Gastroesophageal sphincter (tissue), 4 donors: ENCODE data around the gene DCUN1D3. TPM values are rescaled to one million over a fixed set of nuclear protein-coding genes. Genes with fewer than 3 reads are reported as not detected.
A peak's percentile ranks its signal among the peaks of the same experiment; 100 is the strongest.
"Not testable (repeated sequence)": the region's sequence is repeated elsewhere in the genome, so short reads cannot be mapped to it uniquely, and the experiment has no call there.

Experiments used
- ATAC-seq: fragments of 150-250 bp; one replicate; pipeline ENCODE4 v1.9.1; 2016; ENCODE audit warnings: mild to moderate bottlenecking, moderate library complexity
- H3K27ac ChIP-seq, 4 donors: fragments of 200-600 bp; sonication (generic) in 3 of 4; 1 replicate in 3 of 4; 2 replicates in 1 of 4; pipeline ENCODE4 v1.5.1; 2016 to 2019
- H3K27me3 ChIP-seq: fragments of 200-600 bp; sonication (generic); one replicate; pipeline ENCODE4 v1.5.1; 2019
- H3K36me3 ChIP-seq, 2 donors: fragments of 200-600 bp; sonication (generic); one replicate each; pipeline ENCODE4 v1.5.1; 2019; ENCODE audit warnings: control low read depth in 1 of 2
- H3K4me1 ChIP-seq, 3 donors: fragments of 200-600 bp; sonication (generic); 1 replicate in 2 of 3; 2 replicates in 1 of 3; pipeline ENCODE4 v1.5.1; 2016 to 2019; ENCODE audit warnings: control low read depth in 2 of 3
- H3K4me3 ChIP-seq, 2 donors: fragments of 200-600 bp; sonication (generic); one replicate each; pipeline ENCODE4 v1.5.1; 2019; ENCODE audit warnings: mild to moderate bottlenecking in 1 of 2, moderate library complexity in 1 of 2
- H3K9me3 ChIP-seq, 3 donors: fragments of 200-600 bp; sonication (generic); one replicate each; pipeline ENCODE4 v1.5.1; 2017 to 2019; ENCODE audit warnings: control low read depth in 2 of 3
- EP300 ChIP-seq: sonication (generic); formaldehyde crosslinking; IDR thresholded peaks from one replicate; pipeline ENCODE4 v1.6.1; 2017; ENCODE audit warnings: antibody characterized with exemption, mild to moderate bottlenecking
- POLR2A ChIP-seq, 2 donors: fragments of 450-650 bp; IDR thresholded peaks; one replicate each; pipeline ENCODE4 v1.6.1; 2017; ENCODE audit warnings: antibody characterized with exemption in 2 of 2, mild to moderate bottlenecking in 2 of 2, moderate library complexity in 1 of 2
- POLR2AphosphoS5 ChIP-seq: sonication (generic); formaldehyde crosslinking; IDR thresholded peaks from one replicate; pipeline ENCODE4 v1.6.1; 2017; ENCODE audit warnings: antibody characterized with exemption
- WGBS, 2 donors: methylation state at CpG; one replicate each; pipeline ENCODE4 v1.1.5; 2018; ENCODE audit warnings: low coverage in 1 of 2; 5-methylcytosine and 5-hydroxymethylcytosine counted together
- total RNA-seq, 4 donors: library from RNA; depleted of rRNA; stranded (reverse); fragments of >200 nt; gene quantifications; one replicate each; pipeline ENCODE4 v1.1.0, GENCODE V29; 2016
- TF ChIP-seq, protein P1 (sequence below), 4 experiments: fragments of 200-600 bp in 2 of 4; fragments of 450-650 bp in 2 of 4; sonication (generic) in 1 of 4; IDR thresholded peaks; one replicate each; pipeline ENCODE4 v1.5.1; 2017 to 2019; ENCODE audit warnings: antibody characterized with exemption in 4 of 4, mild to moderate bottlenecking in 2 of 4, moderate library complexity in 2 of 4

Gene DCUN1D3, protein sequence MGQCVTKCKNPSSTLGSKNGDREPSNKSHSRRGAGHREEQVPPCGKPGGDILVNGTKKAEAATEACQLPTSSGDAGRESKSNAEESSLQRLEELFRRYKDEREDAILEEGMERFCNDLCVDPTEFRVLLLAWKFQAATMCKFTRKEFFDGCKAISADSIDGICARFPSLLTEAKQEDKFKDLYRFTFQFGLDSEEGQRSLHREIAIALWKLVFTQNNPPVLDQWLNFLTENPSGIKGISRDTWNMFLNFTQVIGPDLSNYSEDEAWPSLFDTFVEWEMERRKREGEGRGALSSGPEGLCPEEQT
- total RNA-seq: 10 to 100 TPM; 28.6 to 35.7 (median 33.5) TPM

DNA sequence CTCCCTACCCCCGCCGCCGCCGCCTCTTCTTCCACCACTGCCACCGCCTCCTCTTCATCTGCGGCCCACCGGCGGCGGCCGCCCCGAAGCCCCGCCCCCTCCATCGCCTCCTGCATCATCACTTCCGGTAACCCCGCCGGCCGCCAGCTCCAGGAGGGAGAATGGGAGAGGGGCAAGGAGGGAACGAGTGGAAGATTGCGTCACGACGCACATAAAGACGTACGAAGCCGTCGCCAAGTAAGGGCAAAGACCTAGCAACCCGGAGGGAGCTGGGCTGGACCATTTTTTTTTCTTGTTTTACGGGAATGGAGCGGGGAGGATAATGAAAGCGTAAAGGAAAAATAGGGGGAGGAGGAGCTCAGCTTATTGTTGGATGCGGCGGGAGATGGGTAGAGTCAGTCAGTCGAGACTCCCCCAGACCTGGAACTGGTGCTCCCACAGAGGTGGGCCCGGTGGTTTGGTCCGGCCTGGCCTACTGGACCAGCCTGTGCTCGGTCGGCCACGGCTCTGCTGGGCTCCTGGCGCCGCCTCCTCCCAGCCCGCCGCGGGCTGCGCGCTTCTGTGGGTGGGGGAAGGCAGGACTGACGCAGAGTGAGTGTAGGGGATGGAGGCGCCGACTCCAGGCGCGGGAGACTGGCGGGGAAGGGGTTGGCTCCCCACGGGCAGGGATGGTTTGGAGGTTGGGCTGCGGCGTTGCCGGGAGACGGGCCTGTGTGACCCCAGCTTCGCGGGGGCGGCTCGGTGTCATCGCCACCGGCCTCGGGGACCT lies at the start of gene DCUN1D3, which contains the start of gene LYRM1:
Gene DCUN1D3, minus strand, starts transcription at position 60 of the 769 bp plus-strand sequence. CDS start 37,820 bp downstream, outside the sequence.
Gene LYRM1, plus strand, starts transcription at position 473 of the 769 bp plus-strand sequence. CDS start 14,785 bp downstream, outside the sequence.
- Histone ChIP-seq H3K27me3 (no peaks in the 10 kb centered on the region), H3K36me3 (peaks cover 0 to 16% of the 10 kb centered on the region in 2 donors), H3K4me1 (peaks cover 6 to 81% (median 46%) of the 10 kb centered on the region in 3 donors), H3K4me3 (peak within 1 kb of the TSS; percentile 63 to 74), H3K27ac (peak within 1 kb of the TSS; percentile 85 to 99 (median 99)), H3K9me3 (no peaks in the 10 kb centered on the region)
- ATAC-seq: peak; percentile 94
- TF ChIP-seq POLR2AphosphoS5: peak; percentile 98
- TF ChIP-seq, protein P1, sequence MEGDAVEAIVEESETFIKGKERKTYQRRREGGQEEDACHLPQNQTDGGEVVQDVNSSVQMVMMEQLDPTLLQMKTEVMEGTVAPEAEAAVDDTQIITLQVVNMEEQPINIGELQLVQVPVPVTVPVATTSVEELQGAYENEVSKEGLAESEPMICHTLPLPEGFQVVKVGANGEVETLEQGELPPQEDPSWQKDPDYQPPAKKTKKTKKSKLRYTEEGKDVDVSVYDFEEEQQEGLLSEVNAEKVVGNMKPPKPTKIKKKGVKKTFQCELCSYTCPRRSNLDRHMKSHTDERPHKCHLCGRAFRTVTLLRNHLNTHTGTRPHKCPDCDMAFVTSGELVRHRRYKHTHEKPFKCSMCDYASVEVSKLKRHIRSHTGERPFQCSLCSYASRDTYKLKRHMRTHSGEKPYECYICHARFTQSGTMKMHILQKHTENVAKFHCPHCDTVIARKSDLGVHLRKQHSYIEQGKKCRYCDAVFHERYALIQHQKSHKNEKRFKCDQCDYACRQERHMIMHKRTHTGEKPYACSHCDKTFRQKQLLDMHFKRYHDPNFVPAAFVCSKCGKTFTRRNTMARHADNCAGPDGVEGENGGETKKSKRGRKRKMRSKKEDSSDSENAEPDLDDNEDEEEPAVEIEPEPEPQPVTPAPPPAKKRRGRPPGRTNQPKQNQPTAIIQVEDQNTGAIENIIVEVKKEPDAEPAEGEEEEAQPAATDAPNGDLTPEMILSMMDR (IDR thresholded peaks at IDR 0.05): no peak
- no peak for TF ChIP-seq EP300
- TF ChIP-seq POLR2A (IDR thresholded peaks at IDR 0.05): peak; percentile 98
- WGBS, 2 donors: 0 to 1% methylated on average over 5 to 20 of the region's 62 CpGs

DNA sequence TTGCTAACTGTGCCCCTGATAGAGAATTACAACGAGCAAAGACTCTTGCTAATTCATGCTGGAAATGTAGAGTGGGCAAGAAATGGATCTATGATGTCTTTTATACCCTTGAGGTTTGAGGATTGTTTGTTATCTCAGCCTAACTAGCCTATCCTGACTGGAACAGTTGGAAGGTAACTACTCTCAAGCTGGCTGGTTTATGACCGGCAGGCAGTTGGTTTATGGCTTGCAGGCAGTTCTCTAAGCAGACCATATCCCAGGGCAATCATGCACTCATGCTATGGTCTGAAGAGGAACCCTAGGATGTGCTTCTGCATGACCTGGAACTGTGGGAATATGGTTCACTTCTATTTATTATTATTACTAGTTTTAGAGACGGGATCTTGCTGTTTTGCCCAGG lies 49.5 kb upstream of the DCUN1D3 start:
- Histone ChIP-seq H3K9me3 (no peaks in the 10 kb centered on the region), H3K27me3 (no peaks in the 10 kb centered on the region), H3K27ac (no peak overlapping the region), H3K4me3 (no peak overlapping the region), H3K4me1 (no peaks in the 10 kb centered on the region), H3K36me3 (no peaks in the 10 kb centered on the region)
- ATAC-seq: no peak
- no peak for TF ChIP-seq POLR2A (IDR thresholded peaks at IDR 0.05)
- WGBS, 2 donors: 72 to 94% methylated on average over 2 to 3 of the region's 3 CpGs

DNA sequence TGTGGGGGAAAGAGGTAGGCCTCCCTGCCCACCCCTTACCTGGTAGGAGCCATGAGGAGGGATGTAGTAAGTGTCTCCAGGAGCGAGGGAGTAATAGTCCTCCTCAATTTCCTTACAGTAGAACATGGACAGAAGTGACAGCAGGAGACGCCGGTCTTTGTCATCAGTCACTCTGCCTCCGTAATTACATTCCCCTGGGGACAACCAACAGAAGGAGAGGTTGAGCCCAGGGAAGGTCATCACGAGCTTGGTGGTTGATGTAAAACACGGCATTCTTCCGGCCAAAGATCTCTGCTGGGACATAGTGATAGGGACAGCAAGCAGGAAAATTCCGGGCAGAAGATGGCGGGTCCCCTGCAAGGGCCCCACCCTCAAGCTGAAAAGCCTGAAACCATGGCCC lies 48.3 kb upstream of the DCUN1D3 start:
- H3K4me1 ChIP-seq: no peaks in the 10 kb centered on the region
- H3K27ac ChIP-seq: no peak overlapping the region
- no peaks in the 10 kb centered on the region for H3K27me3 ChIP-seq
- H3K36me3 ChIP-seq: no peaks in the 10 kb centered on the region
- no peak for TF ChIP-seq POLR2AphosphoS5
- TF ChIP-seq EP300: no peak
- TF ChIP-seq, protein P1 (IDR thresholded peaks at IDR 0.05): no peak
- TF ChIP-seq POLR2A (IDR thresholded peaks at IDR 0.05): no peak
- no peak overlapping the region for H3K4me3 ChIP-seq
- no peak for ATAC-seq
- H3K9me3 ChIP-seq: no peaks in the 10 kb centered on the region
- 68 to 84% methylated on average over 6 to 8 of the region's 9 CpGs for WGBS, 2 donors

DNA sequence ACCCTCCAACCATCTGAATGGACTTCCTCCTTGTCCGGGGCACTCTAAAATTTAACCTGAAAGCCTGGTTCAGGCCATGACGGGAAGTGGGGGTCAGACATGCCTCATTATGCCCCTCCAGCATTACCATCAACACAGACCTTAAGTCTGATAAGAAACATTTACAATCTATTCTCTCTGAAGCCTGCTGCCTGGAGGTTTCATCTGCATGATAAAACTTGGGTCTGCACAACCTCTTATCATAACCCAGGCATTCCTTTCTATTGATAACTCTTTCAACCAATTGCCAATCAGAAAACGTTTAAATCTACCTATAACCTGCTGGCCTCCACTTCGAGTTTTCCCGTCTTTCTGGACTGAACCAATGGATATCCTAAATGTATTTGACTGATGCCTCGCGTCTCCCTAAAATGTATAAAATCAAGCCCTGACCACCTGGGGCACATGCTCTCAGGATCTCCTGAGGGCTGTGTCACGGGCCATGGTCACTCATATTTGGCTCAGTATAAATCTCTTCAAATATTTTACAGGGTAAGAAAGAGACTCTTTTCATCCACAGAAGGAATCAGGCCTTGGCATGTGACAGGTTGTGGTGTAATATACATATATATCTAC lies 46.0 kb upstream of the DCUN1D3 start:
- no peaks in the 10 kb centered on the region for H3K36me3 ChIP-seq
- H3K4me3 ChIP-seq: no peak overlapping the region
- H3K4me1 ChIP-seq: no peaks in the 10 kb centered on the region
- no peak for TF ChIP-seq EP300
- TF ChIP-seq, protein P1 (IDR thresholded peaks at IDR 0.05): no peak
- no peak for TF ChIP-seq POLR2AphosphoS5
- no peak for TF ChIP-seq POLR2A (IDR thresholded peaks at IDR 0.05)
- WGBS, 2 donors: 77 to 82% methylated on average over 3 to 8 of the region's 8 CpGs
- no peaks in the 10 kb centered on the region for H3K27me3 ChIP-seq
- no peak overlapping the region for H3K27ac ChIP-seq
- H3K9me3 ChIP-seq: no peaks in the 10 kb centered on the region
- ATAC-seq: no peak

DNA sequence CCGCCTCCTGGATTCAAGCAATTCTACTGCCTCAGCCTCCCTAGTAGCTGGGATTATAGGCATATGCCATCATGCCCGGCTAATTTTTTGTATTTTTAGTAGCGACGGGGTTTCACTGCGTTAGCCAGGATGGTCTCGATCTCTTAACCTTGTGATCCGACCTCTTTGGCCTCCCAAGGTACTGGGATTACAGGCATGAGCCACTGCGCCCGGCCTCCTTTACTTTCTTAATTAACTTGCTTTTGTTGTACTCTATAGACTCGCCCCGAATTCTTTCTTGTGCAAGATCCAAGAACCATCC lies 45.4 kb upstream of the DCUN1D3 start:
- 86 to 90% methylated on average over 2 to 11 of the region's 11 CpGs for WGBS, 2 donors

More for the DNA sequence above, 45.4 kb upstream of the DCUN1D3 start:
- not testable (repeated sequence) for H3K4me3 ChIP-seq, H3K27me3 ChIP-seq, ATAC-seq, H3K4me1 ChIP-seq, H3K27ac ChIP-seq, H3K36me3 ChIP-seq, H3K9me3 ChIP-seq
